Mesodermal cell (in vitro differentiated cells): ENCODE measurements around the gene TRPC4AP.

Experiments
- H3K27ac ChIP-seq: 2 replicates; pipeline ENCODE4 v1.7.0; 2013; ENCODE audit warnings: mild to moderate bottlenecking, low read depth, low read length, moderate library complexity; ENCODE audit not compliant: severe bottlenecking
- H3K36me3 ChIP-seq: 2 replicates; pipeline ENCODE4 v1.7.1; 2013; ENCODE audit warnings: mild to moderate bottlenecking, low read length, moderate library complexity; ENCODE audit not compliant: control insufficient read depth, insufficient read depth
- H3K4me1 ChIP-seq: one replicate; pipeline ENCODE4 v1.7.1; 2013; ENCODE audit warnings: mild to moderate bottlenecking, low read length; ENCODE audit not compliant: insufficient read depth, control insufficient read depth, poor library complexity, severe bottlenecking
- H3K4me3 ChIP-seq: 2 replicates; pipeline ENCODE4 v1.7.0; 2013; ENCODE audit warnings: low read length, control low read depth, mild to moderate bottlenecking; ENCODE audit not compliant: insufficient read depth, poor library complexity, severe bottlenecking; ENCODE audit errors: extremely low read depth
- H3K9me3 ChIP-seq: 2 replicates; pipeline ENCODE4 v1.7.1; 2013; ENCODE audit warnings: mild to moderate bottlenecking, low read length, moderate library complexity; ENCODE audit not compliant: control insufficient read depth
- WGBS, 2 experiments: methylation state at CpG; one replicate each; pipeline ENCODE4 v1.1.5; 2013; ENCODE audit warnings: missing lambda C conversion rate in 2 of 2; ENCODE audit not compliant: insufficient coverage in 2 of 2; 5-methylcytosine and 5-hydroxymethylcytosine counted together

TRPC4AP gene

GRCh38 chr20:35034145-35034544 lies 58.5 kb downstream of the TRPC4AP start:
- H3K36me3 ChIP-seq, result peaks cover 75% of the 10 kb centered on the region
- no peaks in the 10 kb centered on the region for H3K4me1 ChIP-seq
- WGBS, 2 experiments, result 90 to 100% methylated on average over 1 to 2 of the region's 4 CpGs
- no peak overlapping the region for H3K4me3 ChIP-seq
- H3K27ac ChIP-seq, result no peak overlapping the region
- H3K9me3 ChIP-seq, result no peaks in the 10 kb centered on the region

- no CpG with 5 or more reads among the region's 4 CpGs for WGBS, 2 experiments
- Histone ChIP-seq H3K9me3 (no peaks in the 10 kb centered on the region), H3K4me3 (no peak overlapping the region), H3K27ac (no peak overlapping the region), H3K4me1 (no peaks in the 10 kb centered on the region), H3K36me3 (peaks cover 81% of the 10 kb centered on the region)
These were observed 62.5 kb downstream of the TRPC4AP start for GRCh38 chr20:35030136-35030535.

- no peak overlapping the region for H3K27ac ChIP-seq
- no CpG with 5 or more reads among the region's 2 CpGs for WGBS, 2 experiments
- no peaks in the 10 kb centered on the region for H3K9me3 ChIP-seq
- no peaks in the 10 kb centered on the region for H3K4me1 ChIP-seq
- peaks cover 80% of the 10 kb centered on the region for H3K36me3 ChIP-seq
- H3K4me3 ChIP-seq, result no peak overlapping the region
These were observed 65.3 kb downstream of the TRPC4AP start for GRCh38 chr20:35027301-35027700.

GRCh38 chr20:35025116-35025515 lies 67.5 kb downstream of the TRPC4AP start:
- no peak overlapping the region for H3K27ac ChIP-seq
- H3K4me1 ChIP-seq, result no peaks in the 10 kb centered on the region
- WGBS, 2 experiments, result 83 to 100% methylated on average over 1 to 2 of the region's 3 CpGs
- no peaks in the 10 kb centered on the region for H3K9me3 ChIP-seq
- H3K4me3 ChIP-seq, result no peak overlapping the region
- H3K36me3 ChIP-seq, result peaks cover 78% of the 10 kb centered on the region

- H3K4me1 ChIP-seq, result no peaks in the 10 kb centered on the region
- H3K36me3 ChIP-seq, result peaks cover 81% of the 10 kb centered on the region
- no peak overlapping the region for H3K27ac ChIP-seq
- no peak overlapping the region for H3K4me3 ChIP-seq
- 95 to 98% methylated on average over 5 to 7 of the region's 7 CpGs for WGBS, 2 experiments
- no peaks in the 10 kb centered on the region for H3K9me3 ChIP-seq
These were observed 69.0 kb downstream of the TRPC4AP start for GRCh38 chr20:35023624-35024023.

GRCh38 chr20:35021831-35022230 lies 70.8 kb downstream of the TRPC4AP start:
- Histone ChIP-seq H3K36me3 (peaks cover 84% of the 10 kb centered on the region), H3K4me1 (no peaks in the 10 kb centered on the region), H3K4me3 (no peak overlapping the region), H3K9me3 (no peaks in the 10 kb centered on the region), H3K27ac (no peak overlapping the region)
- 100% methylated on average over 1 of the region's 1 CpG for WGBS, 2 experiments

- Histone ChIP-seq H3K27ac (no peak overlapping the region), H3K9me3 (no peaks in the 10 kb centered on the region), H3K4me3 (no peak overlapping the region), H3K36me3 (peaks cover 88% of the 10 kb centered on the region), H3K4me1 (no peaks in the 10 kb centered on the region)
- 91 to 96% methylated on average over 10 to 12 of the region's 12 CpGs for WGBS, 2 experiments
These were observed 71.5 kb downstream of the TRPC4AP start for GRCh38 chr20:35021063-35021462.

- Histone ChIP-seq H3K36me3 (peaks cover 88% of the 10 kb centered on the region), H3K4me1 (peaks cover 2% of the 10 kb centered on the region)
- 93% methylated on average over 8 of the region's 8 CpGs for whole genome bisulfite sequencing, 2 experiments
These were observed 72.3 kb downstream of the TRPC4AP start for GRCh38 chr20:35020108-35020928.

GRCh38 chr20:35018590-35019371 lies 73.8 kb downstream of the TRPC4AP start:
- peaks cover 89% of the 10 kb centered on the region for H3K36me3 ChIP-seq
- H3K27ac ChIP-seq, result no peak overlapping the region
- WGBS, 2 experiments, result 93 to 98% methylated on average over 7 to 9 of the region's 11 CpGs
- H3K9me3 ChIP-seq, result no peaks in the 10 kb centered on the region
- H3K4me1 ChIP-seq, result peaks cover 7% of the 10 kb centered on the region
- no peak overlapping the region for H3K4me3 ChIP-seq

More at GRCh38 chr20:35020108-35020928, 72.3 kb downstream of the TRPC4AP start:
- Histone ChIP-seq H3K9me3 (no peaks in the 10 kb centered on the region), H3K27ac (no peak overlapping the region), H3K4me3 (no peak overlapping the region)

GRCh38 chr20:35017099-35017835 lies 75.3 kb downstream of the TRPC4AP start:
- H3K4me3 ChIP-seq, result no peak overlapping the region
- peaks cover 15% of the 10 kb centered on the region for H3K4me1 ChIP-seq
- peaks cover 90% of the 10 kb centered on the region for H3K36me3 ChIP-seq
- no peaks in the 10 kb centered on the region for H3K9me3 ChIP-seq
- no peak overlapping the region for H3K27ac ChIP-seq
- 96 to 99% methylated on average over 6 to 8 of the region's 8 CpGs for WGBS, 2 experiments
